HUES48 (cell line): ENCODE results near the gene CD99.
"Not testable (repeated sequence)": the region's sequence is repeated elsewhere in the genome, so short reads cannot be mapped to it uniquely, and the experiment has no call there.

Source experiments
- H3K27ac ChIP-seq: one replicate; pipeline ENCODE4 v1.7.0; 2013; ENCODE audit warnings: low read depth, low read length, inconsistent platforms
- H3K27me3 ChIP-seq: 2 replicates; pipeline ENCODE4 v1.6.1; 2013; ENCODE audit warnings: mild to moderate bottlenecking, low read length; ENCODE audit not compliant: control insufficient read depth, insufficient read depth
- H3K36me3 ChIP-seq: 2 replicates; pipeline ENCODE4 v1.6.1; 2013; ENCODE audit warnings: low read length; ENCODE audit not compliant: control insufficient read depth, insufficient read depth
- H3K4me1 ChIP-seq: 2 replicates; pipeline ENCODE4 v1.6.1; 2013; ENCODE audit warnings: mild to moderate bottlenecking, low read length; ENCODE audit not compliant: control insufficient read depth, insufficient read depth
- H3K4me3 ChIP-seq: 2 replicates; pipeline ENCODE4 v1.5.1; 2013; ENCODE audit warnings: mild to moderate bottlenecking, low read depth, low read length
- H3K9ac ChIP-seq: 2 replicates; pipeline ENCODE4 v1.6.1; 2013; ENCODE audit warnings: mild to moderate bottlenecking, low read depth, low read length, moderate library complexity
- H3K9me3 ChIP-seq: 2 replicates; pipeline ENCODE4 v1.6.1; 2013; ENCODE audit warnings: low read length; ENCODE audit not compliant: control insufficient read depth, insufficient read depth

Gene CD99

GRCh38 chrX:2732076-2732475, 41.0 kb downstream of the CD99 start:
- no peaks in the 10 kb centered on the region for H3K27me3 ChIP-seq
- H3K27ac ChIP-seq, result no peak overlapping the region
- no peak overlapping the region for H3K4me3 ChIP-seq
- H3K9ac ChIP-seq, result no peak overlapping the region
- H3K4me1 ChIP-seq, result no peaks in the 10 kb centered on the region; the same call in 1 of the 2 replicates
- peaks cover 6% of the 10 kb centered on the region; the same call in 1 of the 2 replicates for H3K9me3 ChIP-seq
- peaks cover 2% of the 10 kb centered on the region for H3K36me3 ChIP-seq

- H3K36me3 ChIP-seq, result no peaks in the 10 kb centered on the region; the same call in 1 of the 2 replicates
These were observed 41.6 kb downstream of the CD99 start for GRCh38 chrX:2732649-2733048.

DNA sequence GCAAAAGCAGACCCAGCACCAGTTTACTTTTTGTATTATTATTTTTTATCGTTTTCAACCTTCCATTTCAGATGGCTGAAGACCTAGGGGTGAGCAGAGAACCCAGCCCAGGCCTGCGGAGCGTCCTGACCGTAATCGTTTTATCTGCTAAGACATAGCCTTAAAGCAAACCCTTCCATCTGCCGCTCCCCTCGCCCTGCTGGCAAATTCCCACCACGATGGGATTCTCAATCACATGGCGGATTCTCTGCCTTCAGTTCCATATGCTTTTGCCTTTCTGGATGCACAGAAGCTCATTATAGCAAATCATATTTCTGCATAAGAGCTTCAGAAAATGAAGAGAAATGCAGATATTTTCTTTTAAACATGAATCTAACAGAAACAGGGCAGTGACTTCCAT, 42.2 kb downstream of the CD99 start:
- Histone ChIP-seq H3K4me3 (no peak overlapping the region), H3K27ac (no peak overlapping the region), H3K36me3 (no peaks in the 10 kb centered on the region; the same call in 1 of the 2 replicates), H3K4me1 (no peaks in the 10 kb centered on the region; the same call in 1 of the 2 replicates), H3K9ac (no peak overlapping the region), H3K27me3 (no peaks in the 10 kb centered on the region), H3K9me3 (peaks cover 6% of the 10 kb centered on the region; the same call in 1 of the 2 replicates)

More at GRCh38 chrX:2732649-2733048, 41.6 kb downstream of the CD99 start:
- no peaks in the 10 kb centered on the region; the same call in 1 of the 2 replicates for H3K4me1 ChIP-seq
- H3K4me3 ChIP-seq, result no peak overlapping the region
- peaks cover 6% of the 10 kb centered on the region; the same call in 1 of the 2 replicates for H3K9me3 ChIP-seq
- H3K27ac ChIP-seq, result no peak overlapping the region
- H3K9ac ChIP-seq, result no peak overlapping the region
- H3K27me3 ChIP-seq, result no peaks in the 10 kb centered on the region

GRCh38 chrX:2735270-2735669, 44.2 kb downstream of the CD99 start:
- H3K27ac ChIP-seq, result no peak overlapping the region
- no peaks in the 10 kb centered on the region for H3K27me3 ChIP-seq
- H3K9ac ChIP-seq, result no peak overlapping the region
- H3K4me3 ChIP-seq, result no peak overlapping the region
- H3K4me1 ChIP-seq, result no peaks in the 10 kb centered on the region; the same call in 1 of the 2 replicates
- H3K9me3 ChIP-seq, result peaks cover 6% of the 10 kb centered on the region; the same call in 1 of the 2 replicates
- H3K36me3 ChIP-seq, result no peaks in the 10 kb centered on the region; the same call in 1 of the 2 replicates

GRCh38 chrX:2740672-2741071, 49.6 kb downstream of the CD99 start:
- H3K27ac ChIP-seq, result no peak overlapping the region

GRCh38 chrX:2741386-2741785, 50.3 kb downstream of the CD99 start:
- no peak overlapping the region for H3K27ac ChIP-seq
- H3K36me3 ChIP-seq, result peaks cover 3% of the 10 kb centered on the region; the same call in 1 of the 2 replicates

More at GRCh38 chrX:2740672-2741071, 49.6 kb downstream of the CD99 start:
- H3K9me3 ChIP-seq, result no peaks in the 10 kb centered on the region
- H3K27me3 ChIP-seq, result no peaks in the 10 kb centered on the region
- H3K9ac ChIP-seq, result no peak overlapping the region
- no peaks in the 10 kb centered on the region for H3K4me1 ChIP-seq
- H3K4me3 ChIP-seq, result no peak overlapping the region
- H3K36me3 ChIP-seq, result peaks cover 3% of the 10 kb centered on the region; the same call in 1 of the 2 replicates

DNA sequence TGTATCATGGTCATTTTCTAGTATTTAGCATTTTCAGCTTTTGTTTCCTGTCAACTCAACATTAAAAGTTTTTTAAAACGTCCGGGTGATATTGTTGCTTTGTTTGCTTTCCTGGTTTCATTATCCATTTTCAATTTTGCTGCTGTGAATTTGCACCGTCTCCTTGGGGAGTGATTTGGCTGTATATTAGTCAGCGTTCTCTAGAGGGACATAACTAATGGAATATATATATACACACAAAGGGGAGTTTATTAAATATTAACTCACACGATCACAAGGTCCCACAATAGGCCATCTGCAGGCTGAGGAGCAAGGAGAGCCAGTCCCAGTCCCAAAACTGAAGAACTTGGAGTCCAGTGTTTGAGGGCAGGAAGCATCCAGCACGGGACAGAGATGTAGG, 55.2 kb downstream of the CD99 start:
- H3K9ac ChIP-seq, H3K9me3 ChIP-seq, H3K4me1 ChIP-seq, H3K4me3 ChIP-seq, H3K27ac ChIP-seq, H3K36me3 ChIP-seq, H3K27me3 ChIP-seq: not testable (repeated sequence)

More at GRCh38 chrX:2741386-2741785, 50.3 kb downstream of the CD99 start:
- no peaks in the 10 kb centered on the region for H3K9me3 ChIP-seq
- H3K9ac ChIP-seq, result no peak overlapping the region
- H3K4me1 ChIP-seq, result no peaks in the 10 kb centered on the region
- H3K27me3 ChIP-seq, result no peaks in the 10 kb centered on the region
- H3K4me3 ChIP-seq, result no peak overlapping the region

GRCh38 chrX:2748171-2748814, 57.2 kb downstream of the CD99 start:
- Histone ChIP-seq H3K27ac (no peak overlapping the region), H3K9me3 (no peaks in the 10 kb centered on the region), H3K27me3 (no peaks in the 10 kb centered on the region), H3K36me3 (no peaks in the 10 kb centered on the region), H3K4me3 (no peak overlapping the region), H3K4me1 (no peaks in the 10 kb centered on the region), H3K9ac (no peak overlapping the region)

DNA sequence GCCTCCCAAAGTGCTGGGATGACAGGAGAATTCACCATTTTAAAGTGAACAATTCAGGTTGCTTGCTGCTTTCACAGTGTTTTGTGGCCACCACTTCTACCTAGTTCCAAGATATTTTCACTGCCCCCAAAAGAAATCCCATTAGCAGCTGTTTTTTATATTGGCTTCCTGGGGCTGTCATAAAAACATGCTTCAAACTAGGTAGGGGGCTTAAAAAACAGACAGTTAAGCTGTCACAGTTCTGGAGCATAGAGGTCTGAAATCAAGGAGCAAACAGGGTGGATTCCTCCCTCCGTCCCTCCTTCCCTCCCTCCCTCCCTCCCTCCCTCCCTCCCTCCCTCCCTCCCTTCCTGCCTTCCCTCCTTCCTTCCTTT, 57.7 kb downstream of the CD99 start:
- Histone ChIP-seq H3K9ac (no peak overlapping the region), H3K4me3 (no peak overlapping the region), H3K36me3 (no peaks in the 10 kb centered on the region), H3K27ac (no peak overlapping the region), H3K9me3 (no peaks in the 10 kb centered on the region), H3K4me1 (no peaks in the 10 kb centered on the region), H3K27me3 (no peaks in the 10 kb centered on the region)

GRCh38 chrX:2751291-2751690, 60.2 kb downstream of the CD99 start:
- no peak overlapping the region for H3K9ac ChIP-seq
- H3K4me1 ChIP-seq, result 0 out of 2 replicates have a peak, but pooled peaks cover 4% of the 10 kb centered on the region
- H3K27me3 ChIP-seq, result no peaks in the 10 kb centered on the region
- no peaks in the 10 kb centered on the region for H3K9me3 ChIP-seq
- no peaks in the 10 kb centered on the region for H3K36me3 ChIP-seq
- no peak overlapping the region for H3K27ac ChIP-seq
- no peak overlapping the region for H3K4me3 ChIP-seq

DNA sequence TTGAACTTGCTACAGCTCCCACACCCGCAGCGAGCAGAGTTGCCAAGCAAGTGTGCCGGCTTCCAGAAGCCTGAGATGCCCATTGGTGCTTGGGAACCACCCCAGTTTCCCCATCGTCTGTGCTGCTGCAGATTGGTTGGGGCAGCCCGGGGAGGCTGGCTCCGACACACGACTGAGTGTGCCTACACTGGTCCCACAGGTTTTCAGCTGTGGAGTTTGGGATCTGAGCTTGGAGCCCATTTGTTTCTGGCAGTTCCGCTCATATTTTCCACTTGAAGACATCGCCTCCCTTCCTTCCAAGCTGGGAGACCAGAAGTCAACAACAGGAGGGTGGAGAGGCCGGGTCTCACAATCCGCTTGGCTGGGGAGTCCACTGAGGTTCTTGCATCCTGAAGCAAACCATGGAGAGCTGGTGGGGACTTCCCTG, 60.8 kb downstream of the CD99 start, which contains the start of gene XG:
TSS of gene XG (plus strand) at position 167 of the 427 bp plus-strand sequence. CDS start at position 402, 235 bp downstream.
- not testable (repeated sequence) for H3K9me3 ChIP-seq, H3K4me1 ChIP-seq, H3K9ac ChIP-seq, H3K27me3 ChIP-seq, H3K36me3 ChIP-seq, H3K4me3 ChIP-seq, H3K27ac ChIP-seq
